ENCODE results near the gene GADD45B.

- TF ChIP-seq CTCF (conservative IDR thresholded peaks at IDR 0.05 in 1 of 2, IDR thresholded peaks at IDR 0.05 in 1 of 2; ENCODE audit: low read depth in 1 of 2, low read length in 2 of 2) = no peak
- no peak for TF ChIP-seq EZH2 (IDR thresholded peaks at IDR 0.05; ENCODE audit: low read length, missing control alignments)
Measured at GRCh38 chr19:2427429-2428320, 48.3 kb upstream of the GADD45B start, which contains the start of gene TIMM13.

Data from fibroblast of lung (primary cell).